GM21381 (cell line): ENCODE measurements around the gene KRT78.
"Not testable (repeated sequence)": the region's sequence is repeated elsewhere in the genome, so short reads cannot be mapped to it uniquely, and the experiment has no call there.

ENCODE experiments used
- ATAC-seq: cut with Tn5 transposase; IDR thresholded peaks from one replicate; pipeline ENCODE4 v1.9.1; 2021; ENCODE audit warnings: mild to moderate bottlenecking, moderate library complexity; ENCODE audit not compliant: unreplicated experiment

The KRT78 gene

GRCh38 chr12:52798003-52798670 is 50.7 kb downstream of the KRT78 start:
- no peak for ATAC-seq

- ATAC-seq = no peak
Measured at GRCh38 chr12:52797529-52797894, 51.3 kb downstream of the KRT78 start.

GRCh38 chr12:52796839-52797528 is 51.8 kb downstream of the KRT78 start:
- ATAC-seq = no peak

DNA sequence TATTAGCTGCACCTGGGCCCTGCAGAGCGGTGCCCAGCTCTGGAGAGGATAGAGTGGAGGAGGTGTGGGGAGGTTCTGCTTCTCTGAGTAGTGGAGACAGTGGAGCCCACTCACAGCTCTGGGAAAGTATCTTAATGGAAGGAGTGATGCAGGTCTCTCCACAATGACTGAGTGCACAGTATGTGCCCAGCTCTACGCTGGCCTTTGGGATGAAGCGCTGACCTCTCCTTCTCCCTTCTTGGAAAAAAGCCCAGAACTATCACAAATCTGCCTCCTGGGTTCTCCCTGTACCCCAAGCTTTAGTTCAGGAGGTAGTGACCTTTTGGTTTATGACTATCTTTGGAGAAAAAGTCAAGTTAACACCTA is 52.4 kb downstream of the KRT78 start:
- ATAC-seq = no peak

DNA sequence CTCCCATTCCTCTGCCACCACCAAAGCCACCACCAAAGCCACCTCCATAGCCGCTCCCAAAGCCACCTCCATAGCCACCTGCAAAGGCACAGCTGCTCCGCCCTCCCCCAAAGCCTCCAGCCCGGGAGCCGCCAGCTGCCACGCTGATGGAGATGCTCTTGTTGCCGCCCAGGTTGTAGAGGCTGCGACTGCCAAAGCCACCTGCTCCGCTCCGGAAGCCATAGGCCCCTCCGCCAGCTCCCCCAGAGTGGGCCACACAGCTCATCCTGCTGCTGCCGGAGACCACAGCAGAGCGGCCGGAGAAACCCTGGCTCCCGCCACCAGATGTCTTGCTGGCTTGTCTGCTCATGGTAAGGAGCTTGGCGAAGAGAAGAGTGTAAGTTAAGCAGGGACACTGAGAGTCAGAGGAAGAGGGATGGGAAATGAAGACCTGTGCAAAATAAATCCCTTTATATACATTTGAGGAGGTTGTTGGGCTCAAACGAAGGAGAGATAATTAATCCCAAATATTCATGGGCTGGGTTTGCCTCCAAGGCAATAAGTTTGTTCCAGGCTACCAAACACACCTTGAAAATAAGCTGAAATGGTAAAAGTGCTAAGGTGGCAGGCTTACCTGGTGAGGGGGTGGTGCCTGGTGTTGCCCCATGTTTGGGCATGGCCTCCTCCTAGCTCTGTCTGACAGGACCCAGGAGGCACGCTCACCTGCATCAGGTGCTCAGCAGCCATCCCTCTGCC is 52.9 kb downstream of the KRT78 start, which contains the start of gene KRT3:
Gene KRT3, minus strand, starts transcription at position 424 of the 735 bp plus-strand sequence. Its CDS starts 75 bp downstream, at position 349.
- no peak for ATAC-seq

- ATAC-seq = not testable (repeated sequence)
Measured at GRCh38 chr12:52795332-52795674, 53.5 kb downstream of the KRT78 start.

GRCh38 chr12:52794479-52795331 is 54.1 kb downstream of the KRT78 start:
- no peak for ATAC-seq

GRCh38 chr12:52792185-52793029 is 56.4 kb downstream of the KRT78 start:
- ATAC-seq = no peak

DNA sequence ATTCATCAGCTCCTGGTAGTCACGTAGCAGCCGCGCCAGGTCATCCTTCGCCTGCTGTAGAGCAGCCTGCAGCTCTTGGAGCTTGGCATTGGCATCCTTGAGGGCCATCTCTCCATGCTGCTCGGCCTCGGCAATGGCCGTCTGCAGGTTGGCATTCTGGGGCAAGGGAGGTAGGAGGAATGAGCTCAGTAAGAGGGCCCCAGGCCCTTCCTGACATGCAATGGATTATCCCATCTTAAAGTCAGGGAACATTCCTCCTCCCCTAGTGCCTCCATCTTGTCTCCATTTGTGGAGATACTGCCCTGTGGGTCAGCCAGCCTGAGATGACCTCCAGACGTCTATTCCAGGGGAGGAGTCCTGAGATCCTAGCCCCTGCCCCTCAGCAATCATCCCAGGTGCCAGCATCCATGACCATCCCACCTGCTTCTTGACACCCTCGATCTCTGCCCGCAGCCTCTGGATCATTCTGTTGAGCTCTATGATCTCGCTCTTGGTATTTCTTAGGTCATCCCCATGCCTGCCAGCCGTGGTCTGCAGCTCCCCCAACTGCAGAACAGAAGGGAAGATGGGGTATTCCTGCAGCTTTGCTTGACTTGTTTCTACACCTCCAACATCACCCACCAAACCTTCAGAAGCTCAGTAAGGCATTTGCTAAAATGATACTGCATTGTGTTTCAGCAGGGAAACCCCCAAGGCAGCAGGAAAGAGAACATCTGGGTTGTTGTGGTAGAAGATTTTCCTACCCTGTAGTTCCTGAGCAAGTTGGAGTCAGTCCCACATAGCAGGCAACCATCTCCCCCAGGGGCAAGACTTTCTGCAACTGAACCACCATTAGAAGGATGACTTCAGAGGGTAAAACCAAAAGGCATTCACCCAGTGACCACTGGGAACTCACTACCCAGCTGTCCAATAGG is 57.3 kb downstream of the KRT78 start:
- ATAC-seq = no peak

DNA sequence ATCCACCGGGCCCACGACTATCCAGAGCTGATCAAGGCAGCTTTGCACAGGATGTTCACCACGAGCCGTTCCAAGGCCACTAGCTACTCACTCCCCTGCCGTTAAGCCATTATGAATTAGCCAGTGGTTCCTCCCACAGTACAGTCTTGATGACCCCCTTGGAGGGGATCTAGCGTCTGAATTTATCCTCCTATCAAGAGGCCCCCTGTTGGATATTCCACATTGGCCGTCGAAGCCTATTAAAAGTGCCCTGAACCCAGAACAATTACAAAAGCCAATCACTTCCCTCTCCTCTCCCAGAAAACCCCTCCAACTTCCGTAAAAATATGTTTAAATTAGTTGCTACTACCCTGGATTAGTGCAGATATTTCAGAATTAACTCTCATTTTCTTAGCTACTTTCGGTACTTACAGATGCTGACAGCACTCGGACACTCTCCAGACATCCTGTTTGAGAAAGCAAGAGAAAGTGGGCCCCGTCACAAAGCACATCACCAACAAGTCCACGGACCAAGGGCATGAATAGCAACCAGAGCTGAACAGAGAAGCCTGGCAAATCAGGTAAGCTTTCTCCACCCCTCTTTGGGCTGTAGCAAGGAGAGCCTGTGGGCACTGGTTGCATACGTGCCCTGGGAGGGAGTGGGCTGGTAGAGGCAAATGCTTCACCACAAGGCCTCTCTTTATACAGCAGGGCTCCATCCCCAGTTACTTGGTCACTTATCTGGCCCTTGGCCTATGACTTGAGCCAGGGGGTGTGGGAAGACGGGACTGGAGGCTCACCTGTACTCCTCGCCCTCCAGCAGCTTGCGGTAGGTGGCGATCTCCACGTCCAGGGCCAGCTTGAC is 58.1 kb downstream of the KRT78 start:
- no peak for ATAC-seq

- no peak for ATAC-seq
Measured at GRCh38 chr12:52789637-52790426, 59.0 kb downstream of the KRT78 start.

DNA sequence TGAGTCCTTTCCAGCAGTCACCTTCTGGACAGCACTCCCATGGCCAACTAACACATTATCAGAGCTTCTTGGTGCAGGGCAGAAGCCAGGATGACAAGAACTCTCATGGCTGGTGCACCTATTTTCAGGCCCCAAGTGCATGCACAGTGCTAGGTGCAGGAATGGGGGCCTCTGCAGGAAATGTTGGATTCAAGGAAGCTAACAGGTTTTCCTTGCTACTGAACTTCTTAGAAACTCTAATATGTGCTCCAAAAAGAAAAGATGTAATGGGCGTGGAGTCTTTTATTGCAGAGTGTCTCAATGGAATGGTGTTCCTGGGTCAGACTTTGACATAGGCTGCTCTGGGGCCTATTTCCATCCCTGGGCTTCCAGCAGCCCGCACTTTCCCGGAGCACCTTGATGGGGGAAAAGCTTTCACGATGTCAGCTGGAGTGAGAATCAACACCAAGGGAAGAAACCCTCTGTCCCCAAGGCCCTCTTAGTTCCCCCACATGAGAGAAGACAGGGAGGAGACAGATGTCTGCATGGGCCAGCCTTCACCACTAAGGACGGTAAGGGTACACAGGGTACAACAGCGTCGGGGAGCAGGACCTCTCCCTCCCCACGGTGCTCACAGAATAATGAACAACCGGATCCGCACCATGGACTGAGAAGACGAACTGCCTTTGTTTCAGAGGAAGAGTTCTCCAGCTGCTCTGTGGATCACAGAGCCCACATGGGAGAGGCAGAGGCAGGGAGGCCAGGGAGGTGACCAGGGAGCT is 59.7 kb downstream of the KRT78 start:
- ATAC-seq = no peak

- ATAC-seq = no peak
Measured at GRCh38 chr12:52788192-52788875, 60.5 kb downstream of the KRT78 start.
